GM18511 (cell line): Measurements from ENCODE around the gene DAPK1.

ENCODE experiments used
- ATAC-seq: cut with Tn5 transposase; IDR thresholded peaks from one replicate; pipeline ENCODE4 v1.9.1; 2021; ENCODE audit warnings: mild to moderate bottlenecking, moderate library complexity; ENCODE audit not compliant: unreplicated experiment

The DAPK1 gene

DNA sequence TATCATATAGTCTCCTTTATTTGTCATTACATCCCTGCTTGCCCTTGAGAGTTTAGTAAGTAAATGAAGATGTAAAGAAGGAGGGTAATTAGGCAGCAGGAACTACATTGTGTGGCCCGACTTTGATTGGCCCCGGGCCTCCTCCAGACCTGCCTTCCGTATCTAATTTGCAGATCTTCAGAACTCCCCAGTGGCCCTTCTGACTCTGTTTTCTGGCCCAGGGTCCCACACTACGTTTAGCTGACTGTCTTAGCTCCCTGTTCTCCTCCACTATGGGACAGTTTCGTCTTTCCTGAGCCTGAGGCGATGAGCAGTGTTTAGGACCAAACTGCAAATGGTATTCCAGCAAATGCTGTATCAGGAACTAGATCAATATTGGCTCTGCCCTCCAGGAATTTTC lies 206.7 kb downstream of the DAPK1 start:
- ATAC-seq = no peak

DNA sequence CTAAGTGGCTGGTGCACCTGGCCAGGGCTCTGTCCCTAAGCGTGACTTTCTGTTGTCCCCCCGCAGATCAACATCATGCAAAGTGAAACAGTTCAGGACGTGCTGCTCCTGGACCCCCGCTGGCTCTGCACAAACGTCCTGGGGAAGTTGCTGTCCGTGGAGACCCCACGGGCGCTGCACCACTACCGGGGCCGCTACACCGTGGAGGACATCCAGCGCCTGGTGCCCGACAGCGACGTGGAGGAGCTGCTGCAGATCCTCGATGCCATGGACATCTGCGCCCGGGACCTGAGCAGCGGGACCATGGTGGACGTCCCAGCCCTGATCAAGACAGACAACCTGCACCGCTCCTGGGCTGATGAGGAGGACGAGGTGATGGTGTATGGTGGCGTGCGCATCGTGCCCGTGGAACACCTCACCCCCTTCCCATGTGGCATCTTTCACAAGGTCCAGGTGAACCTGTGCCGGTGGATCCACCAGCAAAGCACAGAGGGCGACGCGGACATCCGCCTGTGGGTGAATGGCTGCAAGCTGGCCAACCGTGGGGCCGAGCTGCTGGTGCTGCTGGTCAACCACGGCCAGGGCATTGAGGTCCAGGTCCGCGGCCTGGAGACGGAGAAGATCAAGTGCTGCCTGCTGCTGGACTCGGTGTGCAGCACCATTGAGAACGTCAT lies 208.5 kb downstream of the DAPK1 start:
- no peak for ATAC-seq

DNA sequence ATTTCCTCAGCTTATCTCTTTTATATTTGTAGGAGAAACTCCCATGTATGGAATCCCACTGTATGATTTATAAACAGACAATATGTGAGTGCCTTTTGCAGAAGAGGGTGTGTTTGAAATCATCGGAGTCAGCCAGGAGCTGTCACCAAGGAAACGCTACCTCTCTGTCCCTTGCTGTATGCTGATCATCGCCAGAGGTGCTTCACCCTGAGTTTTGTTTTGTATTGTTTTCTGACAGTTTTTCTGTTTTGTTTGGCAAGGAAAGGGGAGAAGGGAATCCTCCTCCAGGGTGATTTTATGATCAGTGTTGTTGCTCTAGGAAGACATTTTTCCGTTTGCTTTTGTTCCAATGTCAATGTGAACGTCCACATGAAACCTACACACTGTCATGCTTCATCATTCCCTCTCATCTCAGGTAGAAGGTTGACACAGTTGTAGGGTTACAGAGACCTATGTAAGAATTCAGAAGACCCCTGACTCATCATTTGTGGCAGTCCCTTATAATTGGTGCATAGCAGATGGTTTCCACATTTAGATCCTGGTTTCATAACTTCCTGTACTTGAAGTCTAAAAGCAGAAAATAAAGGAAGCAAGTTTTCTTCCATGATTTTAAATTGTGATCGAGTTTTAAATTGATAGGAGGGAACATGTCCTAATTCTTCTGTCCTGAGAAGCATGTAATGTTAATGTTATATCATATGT lies 210.3 kb downstream of the DAPK1 start:
- no peak for ATAC-seq

DNA sequence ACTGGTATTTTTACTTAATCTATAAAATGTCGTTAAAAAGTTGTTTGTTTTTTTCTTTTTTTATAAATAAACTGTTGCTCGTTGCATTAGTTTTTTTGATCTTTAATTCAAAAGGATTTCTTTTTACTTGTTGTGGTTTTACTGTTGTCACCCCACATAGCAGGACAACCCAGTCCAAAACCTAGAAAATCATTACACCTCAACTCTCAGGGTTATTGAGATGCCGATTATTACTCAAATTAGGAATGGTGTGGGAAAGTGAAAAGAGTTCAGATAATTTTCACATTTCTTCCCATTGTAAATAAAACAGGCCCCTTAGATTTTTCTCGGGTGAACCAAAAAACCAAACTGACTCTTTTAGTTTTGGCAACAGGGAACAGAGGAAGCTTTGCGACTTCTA lies 210.9 kb downstream of the DAPK1 start:
- ATAC-seq = no peak

DNA sequence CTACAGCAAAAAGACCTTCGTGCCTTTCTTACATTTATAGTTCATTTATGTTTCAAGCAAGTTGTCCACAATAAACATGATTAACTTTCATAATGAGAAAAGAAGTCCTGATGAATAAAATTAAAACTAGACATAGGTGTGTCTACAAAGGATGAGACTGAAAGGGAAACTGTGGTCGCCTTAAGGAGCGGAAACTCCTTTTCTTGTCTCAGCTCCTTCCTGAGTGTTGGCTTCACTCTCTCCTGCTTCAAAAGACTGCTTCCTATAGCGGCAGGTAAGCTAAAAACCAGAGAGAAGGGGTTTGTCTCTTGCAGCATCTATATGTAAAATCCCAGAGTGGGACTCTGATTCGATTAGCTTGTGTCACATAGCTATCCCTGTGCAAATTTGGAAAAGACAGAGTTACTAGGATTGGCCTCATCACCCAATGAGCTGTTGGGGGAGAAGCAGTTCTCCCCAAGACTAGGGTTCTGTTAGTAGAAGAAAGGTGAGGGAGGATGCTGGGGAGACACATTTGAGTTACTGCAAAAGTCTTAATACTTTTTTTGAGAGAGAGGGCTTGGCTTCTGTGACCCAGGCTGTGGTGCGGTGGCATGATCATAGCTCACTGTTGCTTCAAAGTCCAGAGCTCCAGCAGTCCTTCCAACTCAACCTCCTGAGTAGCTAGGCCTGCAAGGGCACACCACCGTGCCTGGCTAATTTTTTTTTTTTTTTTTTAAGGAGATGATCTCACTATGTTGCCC lies 211.5 kb downstream of the DAPK1 start:
- no peak for ATAC-seq

DNA sequence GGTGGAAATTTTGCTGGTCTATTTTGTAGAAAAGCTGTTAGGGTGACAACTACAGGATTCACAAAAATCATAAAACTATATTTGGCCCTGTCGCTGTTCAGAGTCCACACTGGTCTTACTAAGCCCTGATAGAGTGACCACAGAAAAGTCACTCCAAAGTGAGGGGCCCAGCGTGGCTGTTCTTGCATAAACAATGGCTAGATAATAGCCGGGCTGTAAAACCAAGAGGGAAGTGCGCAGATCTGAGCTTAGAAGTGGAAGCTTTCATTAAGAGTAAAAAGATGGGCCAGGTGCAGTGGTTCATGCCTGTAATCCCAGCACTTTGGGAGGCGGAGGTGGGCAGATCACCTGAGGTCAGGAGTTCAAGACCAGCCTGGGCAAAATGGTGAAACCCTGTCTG lies 212.8 kb downstream of the DAPK1 start:
- no peak for ATAC-seq

DNA sequence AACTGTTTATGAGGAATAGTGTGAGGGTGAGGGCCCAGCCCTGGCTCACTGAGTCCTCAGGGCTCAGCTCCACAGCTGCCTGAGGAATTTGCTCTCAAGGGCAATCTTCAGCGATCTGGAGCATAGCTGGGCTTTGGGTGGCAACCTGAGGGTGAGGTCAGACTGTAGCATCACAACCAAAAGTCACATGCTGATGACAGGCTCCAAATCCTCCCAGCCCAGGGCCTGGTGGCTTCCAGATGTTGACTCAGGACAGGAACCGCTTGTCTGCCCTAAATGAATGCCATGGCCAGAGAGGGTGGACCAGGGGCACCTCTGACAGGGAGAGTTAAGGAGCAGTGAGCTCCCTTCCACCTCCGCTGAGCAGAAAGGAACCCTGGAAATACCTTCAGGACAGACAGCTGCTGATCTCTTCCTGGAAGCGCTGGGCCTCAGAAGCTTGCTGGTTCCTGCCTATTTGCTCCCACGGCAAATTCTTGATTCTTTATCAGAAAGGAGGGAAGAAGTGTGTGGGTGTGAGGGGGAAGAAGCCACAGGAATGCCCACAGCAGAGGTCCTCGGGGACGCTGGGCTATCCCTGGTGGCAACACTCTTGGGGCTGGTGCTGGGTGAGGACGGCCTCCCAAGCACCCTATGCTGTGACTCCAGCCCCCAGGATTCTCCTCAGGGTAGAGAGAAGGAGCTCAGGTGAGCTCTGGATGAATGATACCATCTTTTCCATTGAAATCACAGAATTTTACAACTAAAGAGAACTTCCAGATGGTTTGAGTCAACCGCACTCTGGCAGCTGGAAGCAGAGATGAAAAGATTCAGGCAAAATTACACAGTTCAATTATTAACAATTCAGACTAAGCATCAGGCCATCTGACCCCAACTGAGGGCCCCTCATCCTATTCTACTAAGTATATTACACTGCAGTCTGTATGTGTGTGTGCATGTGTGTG lies 214.5 kb downstream of the DAPK1 start:
- ATAC-seq = no peak

DNA sequence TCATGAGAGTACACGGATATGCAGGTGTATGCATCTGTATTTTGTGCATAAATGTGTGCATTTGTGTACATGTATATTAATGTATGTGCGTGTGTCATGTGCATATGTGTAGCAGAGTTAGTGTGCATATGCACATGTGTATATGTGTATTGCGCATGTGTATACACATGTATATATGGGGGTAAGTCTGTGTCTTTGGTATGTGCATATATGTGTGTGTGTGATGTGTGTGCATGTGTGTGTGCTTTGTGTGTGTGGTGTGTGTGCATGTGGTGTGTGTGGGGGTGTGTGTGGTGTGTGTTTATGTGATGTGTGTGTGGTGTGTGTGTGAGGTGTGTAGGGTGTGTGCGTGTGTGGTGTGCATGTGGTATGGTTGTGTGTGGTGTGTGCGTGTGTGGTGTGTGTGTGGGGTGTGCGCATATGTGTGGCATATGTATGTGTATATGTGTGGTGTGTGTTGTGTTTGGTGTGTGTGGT lies 215.2 kb downstream of the DAPK1 start:
- ATAC-seq = no peak

DNA sequence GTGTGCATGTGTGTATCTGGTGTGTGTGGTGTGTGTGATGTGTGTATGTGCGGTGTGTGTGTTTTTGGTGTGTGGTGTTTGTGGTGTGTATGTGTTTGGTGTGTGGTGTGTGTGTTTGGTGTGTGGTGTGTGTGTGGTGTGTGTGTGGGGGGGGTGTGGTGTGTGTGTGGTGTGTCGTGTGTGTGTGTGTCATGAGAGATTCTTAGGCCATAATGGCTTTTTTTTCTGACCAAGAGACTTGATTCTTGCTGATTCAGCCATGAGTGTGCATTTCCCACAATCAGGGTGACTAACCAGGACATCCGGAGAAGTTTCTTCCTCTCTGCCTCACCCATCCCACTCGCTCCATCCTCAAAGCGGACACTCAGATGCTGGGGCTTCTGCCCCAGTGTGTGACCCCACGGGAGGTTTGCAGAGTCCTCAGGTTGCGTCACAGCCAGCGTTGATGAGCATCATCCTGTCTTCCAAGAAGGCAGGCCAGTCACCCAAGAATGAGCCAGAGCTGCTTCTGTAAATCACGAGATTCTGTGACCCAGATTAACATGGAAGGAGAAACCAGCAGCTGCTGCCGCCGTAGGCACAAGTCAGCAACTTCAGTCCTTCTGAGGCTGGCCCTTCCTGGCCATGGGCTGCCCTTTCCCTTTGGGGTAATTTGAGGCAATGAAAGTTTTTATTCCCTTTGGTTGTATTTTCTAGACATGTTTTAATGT lies 215.8 kb downstream of the DAPK1 start:
- ATAC-seq = no peak

DNA sequence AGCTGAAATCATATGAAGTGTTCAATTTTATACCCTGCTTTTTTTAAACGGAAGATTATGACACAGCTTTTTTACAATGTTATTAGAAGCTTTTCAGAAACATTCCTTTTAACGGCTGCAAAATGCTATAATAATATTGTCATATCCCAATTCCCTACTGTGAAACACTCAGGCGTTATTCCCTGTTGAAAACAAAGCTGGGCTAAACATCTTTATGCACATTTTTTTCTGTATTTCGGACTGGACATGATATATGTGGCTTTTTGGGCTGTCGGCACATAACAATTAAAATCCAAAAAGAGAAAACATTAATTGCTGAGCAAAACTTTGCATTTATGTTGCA lies 216.3 kb downstream of the DAPK1 start:
- ATAC-seq = no peak

DNA sequence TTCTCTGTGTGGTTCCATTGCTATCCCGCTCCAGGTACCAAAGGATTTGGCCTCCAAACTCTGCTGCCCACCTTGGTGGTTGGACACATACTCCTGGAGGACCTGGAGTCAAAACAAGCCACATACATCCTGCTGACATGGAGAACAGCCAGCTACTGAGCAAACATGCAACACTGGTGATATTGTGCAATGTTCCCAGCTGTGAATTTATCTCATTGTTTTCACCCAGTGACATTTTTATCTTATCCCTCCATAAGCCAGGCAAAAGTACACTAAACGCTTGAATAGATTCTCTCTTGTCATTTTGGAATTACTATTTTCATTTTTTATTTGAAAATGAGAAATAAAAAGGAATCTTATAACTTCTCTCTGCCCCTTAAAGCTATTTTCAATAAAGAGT lies 217.2 kb downstream of the DAPK1 start:
- no peak for ATAC-seq

DNA sequence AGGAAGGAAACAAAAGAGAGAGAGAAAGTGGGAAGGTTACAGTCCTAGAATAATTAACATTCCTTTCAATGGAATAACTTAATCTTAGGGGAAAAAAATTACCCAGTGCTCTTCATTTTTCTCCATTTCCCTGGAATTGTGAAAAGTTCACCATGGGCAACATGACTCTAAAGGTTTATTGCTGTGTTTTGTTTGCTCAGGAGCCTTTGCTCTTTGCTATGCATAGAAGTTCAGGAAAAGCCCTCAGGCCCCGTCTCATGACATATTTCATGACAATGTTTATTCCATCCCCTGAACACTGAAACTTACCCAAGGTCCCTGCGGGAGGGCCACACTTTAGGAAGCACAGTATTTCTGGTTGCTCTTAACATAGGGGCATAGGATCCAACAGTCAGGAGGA lies 218.5 kb downstream of the DAPK1 start:
- ATAC-seq = no peak

DNA sequence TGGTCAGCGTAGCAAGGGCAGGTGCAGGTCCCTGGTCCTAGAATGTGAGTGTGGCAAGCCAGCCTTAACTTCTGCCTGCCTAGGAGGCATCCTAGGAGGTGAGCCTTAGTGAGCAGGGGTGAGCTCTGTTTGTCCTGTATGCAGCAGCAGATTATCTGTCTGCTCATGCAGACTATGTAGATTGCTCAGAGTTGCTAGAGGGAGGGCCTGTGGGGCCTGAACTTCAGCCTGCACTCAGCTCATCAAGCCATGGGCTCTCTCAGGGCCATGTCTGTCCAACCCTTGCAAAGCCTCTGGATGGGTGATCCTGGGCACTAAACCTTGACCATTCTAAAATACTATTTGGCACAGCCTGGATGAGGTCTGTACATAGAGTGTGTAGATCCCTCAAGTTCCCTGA lies 219.8 kb downstream of the DAPK1 start:
- ATAC-seq = no peak

DNA sequence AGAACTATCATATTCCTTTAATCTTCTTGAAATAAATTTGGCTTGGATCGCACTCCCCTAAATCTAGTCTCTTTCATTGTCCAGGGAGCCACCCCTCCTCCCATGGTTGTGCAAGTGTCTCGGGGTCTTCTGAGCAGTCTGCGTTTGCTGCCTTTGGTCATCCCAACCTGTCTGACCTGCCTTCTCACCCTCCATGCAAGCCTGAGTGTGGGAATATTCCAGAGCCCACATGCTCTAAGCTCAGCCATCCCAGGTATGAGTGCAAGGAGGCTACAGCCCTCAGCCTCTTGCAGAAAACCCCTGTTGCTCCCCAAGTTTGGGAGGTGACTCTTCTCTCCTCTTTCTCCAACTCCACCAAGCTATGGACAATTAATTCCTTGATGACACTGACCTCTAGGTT lies 220.6 kb downstream of the DAPK1 start:
- no peak for ATAC-seq

DNA sequence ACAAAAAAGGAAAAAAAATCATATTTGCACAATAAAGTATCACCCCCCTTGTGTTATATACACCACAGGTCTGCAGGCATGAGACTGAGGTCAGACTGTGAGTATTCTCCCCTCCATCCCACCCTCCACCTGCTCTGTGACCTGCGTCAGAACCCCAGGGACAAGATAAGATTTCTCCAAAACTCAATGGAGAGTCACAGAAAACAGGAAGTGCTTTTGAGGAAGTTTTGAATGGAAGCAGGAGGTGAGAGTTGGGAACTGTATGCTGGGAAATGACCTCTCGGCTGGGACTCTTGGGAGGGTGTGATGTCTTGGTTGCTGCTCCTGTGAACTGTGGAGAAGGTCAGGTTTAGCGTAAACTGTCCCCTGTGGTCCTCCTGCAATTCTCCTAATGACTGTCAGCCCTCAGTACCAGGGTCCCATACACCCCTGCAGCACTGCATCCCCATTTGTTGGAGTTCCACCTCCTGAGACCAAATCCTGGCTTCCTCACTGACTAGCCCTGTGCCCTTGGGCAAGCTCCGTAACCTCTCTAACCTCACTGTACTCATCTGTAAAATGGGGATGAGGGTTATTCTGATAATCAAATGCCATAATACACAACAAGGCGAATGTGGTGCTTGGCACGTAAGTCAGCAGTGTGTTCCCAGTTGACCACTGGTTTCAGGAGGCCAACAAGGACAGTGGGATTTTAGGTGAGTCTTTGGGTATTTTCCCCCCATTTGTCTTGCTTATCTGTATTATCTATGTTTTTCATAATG lies 221.4 kb downstream of the DAPK1 start:
- ATAC-seq = no peak

DNA sequence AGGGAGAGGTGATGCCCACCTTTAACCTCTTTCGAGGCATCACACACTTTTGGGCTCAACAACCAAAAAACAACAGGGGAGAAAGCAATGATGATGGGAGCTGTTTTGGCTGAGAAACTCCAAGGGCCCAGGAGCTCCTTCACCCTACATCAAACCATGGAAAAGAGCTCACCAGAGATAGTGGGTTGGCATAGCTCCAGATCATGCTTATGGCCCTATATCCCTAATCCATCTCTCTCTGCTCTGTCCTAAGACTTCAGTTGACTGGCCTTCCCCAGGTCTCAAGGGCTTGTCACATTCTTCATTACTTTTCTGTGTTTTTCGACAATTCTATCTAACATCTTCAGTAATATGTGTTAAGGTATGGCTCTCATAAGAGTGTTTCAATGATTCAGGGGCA lies 222.5 kb downstream of the DAPK1 start:
- no peak for ATAC-seq

DNA sequence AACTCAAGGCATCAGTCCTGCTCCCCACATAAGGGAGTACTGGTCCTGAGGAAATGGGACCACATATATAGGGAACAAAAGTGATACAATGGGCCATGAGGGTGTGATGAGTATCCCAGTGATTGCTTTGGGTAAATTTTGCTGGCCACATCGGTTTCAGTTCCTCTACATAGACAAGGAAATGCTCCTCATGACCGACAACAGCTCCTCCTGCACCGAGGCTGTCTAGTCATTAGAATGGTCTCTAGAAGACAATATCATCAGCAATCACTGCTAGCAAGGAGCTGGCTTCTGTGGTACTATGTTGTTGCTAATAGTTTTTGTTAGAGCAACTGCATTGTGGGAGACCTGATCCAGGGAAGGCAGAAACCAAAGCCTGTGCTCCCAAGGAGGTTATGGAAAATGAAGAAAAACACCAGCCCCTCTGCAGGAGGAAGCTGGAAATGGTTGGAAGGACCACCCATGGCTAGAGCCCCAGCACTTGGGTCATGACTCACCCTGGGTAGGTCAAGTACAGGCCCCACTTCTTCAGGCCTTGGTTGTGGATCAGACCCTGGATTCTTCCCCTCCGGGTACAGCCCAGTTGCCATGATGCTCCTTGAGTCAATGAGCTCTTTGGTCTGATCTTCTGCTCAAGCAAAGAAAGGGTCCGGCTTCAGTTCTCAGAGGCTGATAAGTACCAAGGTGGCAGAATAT lies 224.9 kb downstream of the DAPK1 start:
- ATAC-seq = no peak

DNA sequence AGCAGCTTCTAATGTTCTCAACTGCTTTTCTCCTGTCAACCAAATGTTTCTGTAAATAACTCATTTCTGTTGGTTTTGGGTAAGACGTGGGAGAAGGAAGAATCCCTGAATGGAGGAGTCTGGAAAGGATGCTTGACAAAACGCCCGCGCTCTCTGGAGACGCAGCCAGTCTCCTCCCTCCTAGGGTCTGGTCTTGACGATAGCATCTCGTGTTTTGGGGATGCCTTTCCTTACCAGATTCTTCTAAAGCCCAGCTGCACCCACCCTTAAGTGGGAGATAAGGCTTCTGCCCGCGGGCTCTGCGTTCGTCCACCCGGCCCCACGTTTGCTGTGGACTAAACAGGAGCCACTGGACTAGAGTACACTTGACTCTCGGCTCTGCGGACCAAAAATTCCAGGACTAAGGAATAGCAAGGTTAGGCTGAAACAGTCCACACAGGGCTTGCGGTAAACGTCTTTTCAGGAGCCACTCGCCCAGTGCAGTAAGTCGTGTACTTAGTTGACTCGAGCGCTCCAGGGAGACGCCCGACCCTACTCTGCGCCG lies 227.8 kb downstream of the DAPK1 start:
- no peak for ATAC-seq
